GM21619 (cell line): ENCODE measurements around the gene TMF1.

ENCODE experiments used
- ATAC-seq: cut with Tn5 transposase; IDR thresholded peaks from one replicate; pipeline ENCODE4 v1.9.1; 2021; ENCODE audit not compliant: unreplicated experiment

TMF1 gene

GRCh38 chr3:69014022-69014580, 38.0 kb downstream of the TMF1 start:
- no peak for ATAC-seq

GRCh38 chr3:69013253-69014021, 38.7 kb downstream of the TMF1 start, which contains the start of gene EOGT:
Gene EOGT (minus strand): TSS chr3:69013684. CDS start chr3:69009846, 3,838 bp downstream.
- peak; percentile 75 for ATAC-seq

GRCh38 chr3:69012800-69013252, 39.3 kb downstream of the TMF1 start:
- ATAC-seq = peak; percentile 37

- no peak for ATAC-seq
Measured at GRCh38 chr3:69012100-69012799, 39.9 kb downstream of the TMF1 start.

GRCh38 chr3:69011096-69011730, 40.9 kb downstream of the TMF1 start:
- ATAC-seq = no peak

GRCh38 chr3:69009559-69010410, 42.3 kb downstream of the TMF1 start:
- ATAC-seq = no peak

GRCh38 chr3:69008980-69009379, 43.2 kb downstream of the TMF1 start:
- ATAC-seq = no peak

- ATAC-seq = no peak
Measured at GRCh38 chr3:69005791-69006482, 46.2 kb downstream of the TMF1 start.

GRCh38 chr3:69005071-69005790, 46.9 kb downstream of the TMF1 start:
- no peak for ATAC-seq

- no peak for ATAC-seq
Measured at GRCh38 chr3:69004138-69004537, 48.0 kb downstream of the TMF1 start.

GRCh38 chr3:68999605-69000004, 52.5 kb downstream of the TMF1 start:
- ATAC-seq = no peak

- ATAC-seq = no peak
Measured at GRCh38 chr3:68999158-68999557, 53.0 kb downstream of the TMF1 start.

GRCh38 chr3:68997887-68998286, 54.2 kb downstream of the TMF1 start:
- no peak for ATAC-seq

- no peak for ATAC-seq
Measured at GRCh38 chr3:68996356-68996995, 55.7 kb downstream of the TMF1 start.

- ATAC-seq = no peak
Measured at GRCh38 chr3:68988740-68989139, 63.4 kb downstream of the TMF1 start.

GRCh38 chr3:68987322-68987721, 64.8 kb downstream of the TMF1 start:
- no peak for ATAC-seq

- no peak for ATAC-seq
Measured at GRCh38 chr3:68986496-68987208, 65.5 kb downstream of the TMF1 start.

- no peak for ATAC-seq
Measured at GRCh38 chr3:68985146-68985790, 66.9 kb downstream of the TMF1 start.
